ENCODE data around the gene LRRIQ1. TPM values are rescaled to one million over a fixed set of nuclear protein-coding genes. Genes with fewer than 3 reads are reported as not detected.

The LRRIQ1 gene
- total RNA-seq, 4 donors from 2014 or later = 1.3 to 6.8 (median 4.4) TPM

- WGBS, 2 donors = 9 to 12% methylated on average over 36 to 37 of the region's 37 CpGs
- intact Hi-C loops (cut with DNase I) = no loop called here
- peaks cover 33% of the 10 kb centered on the region for H3K27me3 ChIP-seq
- H3K27ac ChIP-seq = no peak overlapping the region
- no peak overlapping the region for H3K4me3 ChIP-seq (replicated peaks in 1 of 3)
- TF ChIP-seq POLR2A (IDR thresholded peaks at IDR 0.05) = no peak
- TF ChIP-seq, protein P1, sequence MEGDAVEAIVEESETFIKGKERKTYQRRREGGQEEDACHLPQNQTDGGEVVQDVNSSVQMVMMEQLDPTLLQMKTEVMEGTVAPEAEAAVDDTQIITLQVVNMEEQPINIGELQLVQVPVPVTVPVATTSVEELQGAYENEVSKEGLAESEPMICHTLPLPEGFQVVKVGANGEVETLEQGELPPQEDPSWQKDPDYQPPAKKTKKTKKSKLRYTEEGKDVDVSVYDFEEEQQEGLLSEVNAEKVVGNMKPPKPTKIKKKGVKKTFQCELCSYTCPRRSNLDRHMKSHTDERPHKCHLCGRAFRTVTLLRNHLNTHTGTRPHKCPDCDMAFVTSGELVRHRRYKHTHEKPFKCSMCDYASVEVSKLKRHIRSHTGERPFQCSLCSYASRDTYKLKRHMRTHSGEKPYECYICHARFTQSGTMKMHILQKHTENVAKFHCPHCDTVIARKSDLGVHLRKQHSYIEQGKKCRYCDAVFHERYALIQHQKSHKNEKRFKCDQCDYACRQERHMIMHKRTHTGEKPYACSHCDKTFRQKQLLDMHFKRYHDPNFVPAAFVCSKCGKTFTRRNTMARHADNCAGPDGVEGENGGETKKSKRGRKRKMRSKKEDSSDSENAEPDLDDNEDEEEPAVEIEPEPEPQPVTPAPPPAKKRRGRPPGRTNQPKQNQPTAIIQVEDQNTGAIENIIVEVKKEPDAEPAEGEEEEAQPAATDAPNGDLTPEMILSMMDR (IDR thresholded peaks at IDR 0.05) = no peak
- H3K4me1 ChIP-seq = no peaks in the 10 kb centered on the region
- no peaks in the 10 kb centered on the region for H3K9me3 ChIP-seq
- H3K36me3 ChIP-seq = no peaks in the 10 kb centered on the region
- DNase-seq = no peak
Observed at GRCh38 chr12:85273381-85274314, 237.5 kb downstream of the LRRIQ1 start.

DNA sequence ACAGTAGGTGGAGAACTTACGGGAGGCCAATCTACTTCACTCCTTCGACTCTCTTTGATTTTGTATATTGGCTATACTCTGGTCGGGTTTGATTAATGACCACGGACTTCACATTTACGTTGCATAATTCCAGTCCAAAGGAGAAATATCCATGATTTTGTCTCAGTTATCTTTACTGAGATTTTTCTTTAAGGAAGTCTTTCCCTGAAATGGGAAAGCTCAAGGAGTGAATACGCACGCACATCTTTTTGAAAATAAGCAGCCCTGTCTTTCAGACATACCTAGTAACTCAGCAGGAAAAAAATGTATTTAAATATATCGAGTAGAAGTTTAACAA lies 238.1 kb downstream of the LRRIQ1 start:
- TF ChIP-seq, protein P1 (IDR thresholded peaks at IDR 0.05) = no peak
- no peak for TF ChIP-seq POLR2A (IDR thresholded peaks at IDR 0.05)
- Histone ChIP-seq H3K4me1 (peaks cover 0 to 1% of the 10 kb centered on the region in 2 donors), H3K4me3 (replicated peaks in 1 of 3) (no peak overlapping the region), H3K9me3 (no peaks in the 10 kb centered on the region), H3K27me3 (peaks cover 40% of the 10 kb centered on the region), H3K27ac (no peak overlapping the region), H3K36me3 (no peaks in the 10 kb centered on the region)
- WGBS, 2 donors = 12 to 18% methylated on average over 8 of the region's 8 CpGs
- intact Hi-C loops (cut with DNase I) = no loop called here
- DNase-seq = no peak

DNA sequence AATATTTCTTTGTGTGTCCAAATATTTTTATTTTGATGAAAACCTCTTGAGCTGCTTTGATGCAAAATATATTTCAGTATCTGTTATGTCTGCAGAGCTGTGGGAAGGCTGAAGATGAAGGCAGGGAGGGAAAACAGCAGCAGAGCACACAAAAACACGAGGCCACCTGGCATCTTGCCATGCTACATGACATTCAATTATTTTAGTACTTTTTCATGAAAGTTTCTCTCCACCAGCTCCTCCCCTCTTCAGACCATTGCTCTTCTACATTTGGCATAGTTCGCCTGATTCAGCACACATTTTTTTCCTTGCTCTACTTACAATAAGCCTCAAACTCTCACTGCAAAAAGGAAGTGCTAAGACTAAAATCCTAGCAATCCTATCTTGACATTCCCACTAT lies 239.2 kb downstream of the LRRIQ1 start:
- intact Hi-C loops (cut with DNase I) = no loop called here
- Histone ChIP-seq H3K36me3 (no peaks in the 10 kb centered on the region), H3K27ac (no peak overlapping the region), H3K9me3 (no peaks in the 10 kb centered on the region), H3K27me3 (peaks cover 46% of the 10 kb centered on the region), H3K4me1 (peaks cover 4 to 12% of the 10 kb centered on the region in 2 donors), H3K4me3 (replicated peaks in 1 of 3) (no peak overlapping the region)
- 14 to 23% methylated on average over 2 of the region's 2 CpGs for WGBS, 2 donors
- DNase-seq = peak in 1 of 2 donors; percentile 9
- no peak for TF ChIP-seq POLR2A (IDR thresholded peaks at IDR 0.05)
- TF ChIP-seq, protein P1 (IDR thresholded peaks at IDR 0.05) = no peak

GRCh38 chr12:85277191-85277590 lies 241.0 kb downstream of the LRRIQ1 start:
- WGBS, 2 donors = 20 to 30% methylated on average over 3 of the region's 3 CpGs
- H3K36me3 ChIP-seq = no peaks in the 10 kb centered on the region
- peaks cover 11 to 19% of the 10 kb centered on the region in 2 donors for H3K4me1 ChIP-seq
- intact Hi-C loops (cut with DNase I) = no loop called here
- H3K9me3 ChIP-seq = no peaks in the 10 kb centered on the region
- no peak for TF ChIP-seq POLR2A (IDR thresholded peaks at IDR 0.05)
- TF ChIP-seq, protein P1 (IDR thresholded peaks at IDR 0.05) = no peak
- no peak overlapping the region for H3K4me3 ChIP-seq (replicated peaks in 1 of 3)
- no peak overlapping the region for H3K27ac ChIP-seq
- no peak for DNase-seq
- H3K27me3 ChIP-seq = peaks cover 57% of the 10 kb centered on the region

GRCh38 chr12:85277900-85278597 lies 241.9 kb downstream of the LRRIQ1 start:
- peaks cover 11 to 19% of the 10 kb centered on the region in 2 donors for H3K4me1 ChIP-seq
- no peak overlapping the region for H3K4me3 ChIP-seq (replicated peaks in 1 of 3)
- no peak for TF ChIP-seq POLR2A (IDR thresholded peaks at IDR 0.05)
- TF ChIP-seq, protein P1 (IDR thresholded peaks at IDR 0.05) = no peak
- no peaks in the 10 kb centered on the region for H3K9me3 ChIP-seq
- H3K36me3 ChIP-seq = no peaks in the 10 kb centered on the region
- 21 to 36% methylated on average over 22 to 28 of the region's 30 CpGs for WGBS, 2 donors
- DNase-seq = no peak
- intact Hi-C loops (cut with DNase I) = no loop called here
- no peak overlapping the region for H3K27ac ChIP-seq
- peaks cover 50% of the 10 kb centered on the region for H3K27me3 ChIP-seq

All from thyroid gland (tissue), 4 donors.